ENCODE measurements around the gene ATP2B3. TPM values are rescaled to one million over a fixed set of nuclear protein-coding genes. Genes with fewer than 3 reads are reported as not detected.

Gene ATP2B3
- total and polyA plus RNA-seq, 7 experiments from 2014 or later = not detected

GRCh38 chrX:153576239-153576870 lies 58.9 kb downstream of the ATP2B3 start:
- intact Hi-C loops (cut with micrococcal nuclease) = loop anchor here in 1 of 2 donors (5.0 kb wide), 1 partner anchor 36 kb away; no protein-coding TSS in a partner anchor
- peak overlapping the region in 1 of 9 donors; percentile 24 for H3K27ac Mint-ChIP-seq
- Histone ChIP-seq H3K9me3 (ENCODE audit: control insufficient read depth in 2 of 3, low read length in 3 of 3) (no peaks in the 10 kb centered on the region), H3K4me1 (ENCODE audit: control insufficient read depth in 2 of 2, insufficient read depth in 2 of 2, low read length in 2 of 2) (no peaks in the 10 kb centered on the region), H3K36me3 (ENCODE audit: control insufficient read depth in 2 of 3, insufficient read depth in 3 of 3, low read length in 3 of 3) (no peaks in the 10 kb centered on the region), H3K4me3 (ENCODE audit: low read length) (no peak overlapping the region), H3K27me3 (ENCODE audit: control insufficient read depth in 2 of 2, insufficient read depth in 2 of 2, low read length in 2 of 2) (no peaks in the 10 kb centered on the region), H3K27ac (ENCODE audit: low read depth, low read length) (no peak overlapping the region)
- H3K9me3 Mint-ChIP-seq = no peaks in the 10 kb centered on the region
- peaks cover 2 to 18% (median 9%) of the 10 kb centered on the region in 7 donors for H3K4me1 Mint-ChIP-seq
- no peaks in the 10 kb centered on the region for H3K36me3 Mint-ChIP-seq
- ChIA-PET POLR2A (no interaction called here), CTCF (no interaction called here)
- DNase-seq (no peak), ATAC-seq (no peak)
- H3K4me3 Mint-ChIP-seq = no peak overlapping the region
- H3K27me3 Mint-ChIP-seq = no peaks in the 10 kb centered on the region

DNA sequence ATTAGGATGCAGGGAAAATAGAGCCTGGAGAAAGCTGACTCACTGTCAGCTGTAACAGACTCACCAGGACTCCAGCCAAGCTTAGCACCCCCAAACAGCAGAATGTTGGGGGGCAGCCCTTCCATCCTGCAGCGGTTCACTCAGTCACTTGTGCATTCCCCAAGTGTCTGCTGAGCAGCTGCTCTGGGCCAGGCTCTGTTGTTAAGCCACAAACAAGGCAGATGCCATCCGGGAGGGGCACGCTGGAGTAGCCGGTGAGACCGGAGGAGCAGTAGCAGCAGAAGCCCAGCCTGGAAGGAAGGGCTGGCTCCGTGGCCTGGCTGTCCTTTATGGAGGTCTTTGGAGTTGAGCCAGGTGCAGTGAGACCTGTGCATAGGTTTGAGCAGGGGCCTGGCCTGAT lies 59.5 kb downstream of the ATP2B3 start:
- intact Hi-C loops (cut with micrococcal nuclease) = loop anchor here in 1 of 2 donors (5.0 kb wide), 1 partner anchor 35 kb away; no protein-coding TSS in a partner anchor
- no peaks in the 10 kb centered on the region for H3K9me3 Mint-ChIP-seq
- POLR2A ChIA-PET = no interaction called here
- H3K4me3 ChIP-seq (ENCODE audit: low read length) = no peak overlapping the region
- ATAC-seq = no peak
- no peak overlapping the region for H3K27ac ChIP-seq (ENCODE audit: low read depth, low read length)
- H3K27ac Mint-ChIP-seq = no peak overlapping the region
- no peak for DNase-seq
- H3K9me3 ChIP-seq (ENCODE audit: control insufficient read depth in 2 of 3, low read length in 3 of 3) = no peaks in the 10 kb centered on the region
- H3K27me3 Mint-ChIP-seq = no peaks in the 10 kb centered on the region
- CTCF ChIA-PET = interaction anchor here (0.5 kb wide), 1 partner anchor 90 kb away, joined by 3 read pairs; no protein-coding TSS in a partner anchor
- peaks cover 0 to under 1% of the 10 kb centered on the region in 2 donors for H3K4me1 ChIP-seq (ENCODE audit: control insufficient read depth in 2 of 2, insufficient read depth in 2 of 2, low read length in 2 of 2)
- peaks cover 2 to 18% (median 8%) of the 10 kb centered on the region in 7 donors for H3K4me1 Mint-ChIP-seq
- H3K36me3 Mint-ChIP-seq = no peaks in the 10 kb centered on the region
- H3K27me3 ChIP-seq (ENCODE audit: control insufficient read depth in 2 of 2, insufficient read depth in 2 of 2, low read length in 2 of 2) = no peaks in the 10 kb centered on the region
- H3K36me3 ChIP-seq (ENCODE audit: control insufficient read depth in 2 of 3, insufficient read depth in 3 of 3, low read length in 3 of 3) = no peaks in the 10 kb centered on the region
- no peak overlapping the region for H3K4me3 Mint-ChIP-seq

GRCh38 chrX:153578200-153578835 lies 60.9 kb downstream of the ATP2B3 start:
- Mint-ChIP-seq H3K27me3 (no peaks in the 10 kb centered on the region), H3K4me3 (no peak overlapping the region), H3K9me3 (no peaks in the 10 kb centered on the region), H3K36me3 (no peaks in the 10 kb centered on the region), H3K4me1 (peaks cover 6 to 31% (median 18%) of the 10 kb centered on the region in 7 donors), H3K27ac (no peak overlapping the region)
- ChIA-PET CTCF (no interaction called here), POLR2A (no interaction called here)
- intact Hi-C loops (cut with micrococcal nuclease) = loop anchor here in 1 of 2 donors (5.0 kb wide), 1 partner anchor 34 kb away; no protein-coding TSS in a partner anchor
- Histone ChIP-seq H3K9me3 (ENCODE audit: control insufficient read depth in 2 of 3, low read length in 3 of 3) (no peaks in the 10 kb centered on the region), H3K27me3 (ENCODE audit: control insufficient read depth in 2 of 2, insufficient read depth in 2 of 2, low read length in 2 of 2) (no peaks in the 10 kb centered on the region), H3K27ac (ENCODE audit: low read depth, low read length) (no peak overlapping the region), H3K4me1 (ENCODE audit: control insufficient read depth in 2 of 2, insufficient read depth in 2 of 2, low read length in 2 of 2) (peaks cover 0 to 8% of the 10 kb centered on the region in 2 donors), H3K36me3 (ENCODE audit: control insufficient read depth in 2 of 3, insufficient read depth in 3 of 3, low read length in 3 of 3) (no peaks in the 10 kb centered on the region), H3K4me3 (ENCODE audit: low read length) (no peak overlapping the region)
- DNase-seq (no peak), ATAC-seq (no peak)

GRCh38 chrX:153578889-153579288 lies 61.4 kb downstream of the ATP2B3 start:
- POLR2A ChIA-PET = interaction anchor here (0.6 kb wide), 1 partner anchor 407 kb away, joined by 3 read pairs; no protein-coding TSS in a partner anchor
- Mint-ChIP-seq H3K27me3 (no peaks in the 10 kb centered on the region), H3K27ac (no peak overlapping the region), H3K9me3 (no peaks in the 10 kb centered on the region), H3K36me3 (no peaks in the 10 kb centered on the region), H3K4me1 (peaks cover 10 to 37% (median 24%) of the 10 kb centered on the region in 7 donors), H3K4me3 (no peak overlapping the region)
- no peak for ATAC-seq
- DNase-seq = no peak
- Histone ChIP-seq H3K4me1 (ENCODE audit: control insufficient read depth in 2 of 2, insufficient read depth in 2 of 2, low read length in 2 of 2) (peaks cover 0 to 14% of the 10 kb centered on the region in 2 donors), H3K27me3 (ENCODE audit: control insufficient read depth in 2 of 2, insufficient read depth in 2 of 2, low read length in 2 of 2) (no peaks in the 10 kb centered on the region), H3K36me3 (ENCODE audit: control insufficient read depth in 2 of 3, insufficient read depth in 3 of 3, low read length in 3 of 3) (no peaks in the 10 kb centered on the region), H3K4me3 (ENCODE audit: low read length) (no peak overlapping the region), H3K27ac (ENCODE audit: low read depth, low read length) (no peak overlapping the region), H3K9me3 (ENCODE audit: control insufficient read depth in 2 of 3, low read length in 3 of 3) (no peaks in the 10 kb centered on the region)
- CTCF ChIA-PET = no interaction called here
- intact Hi-C loops (cut with micrococcal nuclease) = loop anchor here in 1 of 2 donors (5.0 kb wide), 1 partner anchor 33 kb away; no protein-coding TSS in a partner anchor

DNA sequence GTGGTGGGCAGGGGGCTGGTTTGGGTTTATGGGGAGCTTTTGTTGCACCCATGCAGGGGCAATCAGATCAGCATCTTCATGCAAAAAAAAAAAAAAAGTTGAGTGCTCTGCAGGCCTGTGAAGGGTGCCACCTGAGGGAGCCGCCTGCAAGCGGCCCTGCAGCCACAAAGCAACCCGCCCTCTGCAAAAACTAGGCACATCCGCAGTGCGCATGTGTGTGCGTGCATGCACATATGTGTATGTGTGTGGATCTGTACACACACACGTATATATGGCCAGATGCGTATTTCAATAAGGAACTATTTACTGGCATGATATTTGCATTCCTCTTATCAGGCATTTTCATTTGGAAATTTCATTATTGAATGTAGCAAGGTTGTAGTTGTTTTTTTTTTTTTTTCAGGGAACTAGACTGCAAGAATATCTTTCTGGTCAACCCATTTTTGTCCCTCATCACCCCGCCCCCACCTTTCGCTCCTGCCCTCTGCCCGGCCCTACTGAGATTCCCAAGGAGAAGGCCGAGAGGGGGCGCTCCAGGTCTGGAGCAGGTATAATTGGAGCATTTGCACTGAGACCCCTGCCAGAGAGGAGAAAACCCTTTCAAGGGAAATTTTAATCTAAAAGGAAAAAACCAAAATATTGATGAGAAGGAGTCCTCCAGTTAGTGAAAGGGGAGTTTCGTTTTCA lies 63.4 kb downstream of the ATP2B3 start:
- Mint-ChIP-seq H3K36me3 (peaks cover 0 to 2% (median 0%) of the 10 kb centered on the region in 5 donors), H3K9me3 (no peaks in the 10 kb centered on the region), H3K4me3 (peak overlapping the region in 1 of 10 donors; percentile 51), H3K4me1 (peaks cover 10 to 39% (median 25%) of the 10 kb centered on the region in 7 donors), H3K27me3 (no peaks in the 10 kb centered on the region), H3K27ac (peak overlapping the region in 4 of 9 donors; percentile 33 to 66 (median 51))
- Histone ChIP-seq H3K36me3 (ENCODE audit: control insufficient read depth in 2 of 3, insufficient read depth in 3 of 3, low read length in 3 of 3) (no peaks in the 10 kb centered on the region), H3K27ac (ENCODE audit: low read depth, low read length) (no peak overlapping the region), H3K4me3 (ENCODE audit: low read length) (no peak overlapping the region), H3K27me3 (ENCODE audit: control insufficient read depth in 2 of 2, insufficient read depth in 2 of 2, low read length in 2 of 2) (no peaks in the 10 kb centered on the region), H3K4me1 (ENCODE audit: control insufficient read depth in 2 of 2, insufficient read depth in 2 of 2, low read length in 2 of 2) (peaks cover 0 to 14% of the 10 kb centered on the region in 2 donors), H3K9me3 (ENCODE audit: control insufficient read depth in 2 of 3, low read length in 3 of 3) (no peaks in the 10 kb centered on the region)
- DNase-seq = peak in 3 of 9 donors; percentile 14 to 28 (median 23)
- POLR2A ChIA-PET = no interaction called here
- CTCF ChIA-PET = no interaction called here
- no peak for ATAC-seq
- intact Hi-C loops (cut with micrococcal nuclease) = no loop called here

DNA sequence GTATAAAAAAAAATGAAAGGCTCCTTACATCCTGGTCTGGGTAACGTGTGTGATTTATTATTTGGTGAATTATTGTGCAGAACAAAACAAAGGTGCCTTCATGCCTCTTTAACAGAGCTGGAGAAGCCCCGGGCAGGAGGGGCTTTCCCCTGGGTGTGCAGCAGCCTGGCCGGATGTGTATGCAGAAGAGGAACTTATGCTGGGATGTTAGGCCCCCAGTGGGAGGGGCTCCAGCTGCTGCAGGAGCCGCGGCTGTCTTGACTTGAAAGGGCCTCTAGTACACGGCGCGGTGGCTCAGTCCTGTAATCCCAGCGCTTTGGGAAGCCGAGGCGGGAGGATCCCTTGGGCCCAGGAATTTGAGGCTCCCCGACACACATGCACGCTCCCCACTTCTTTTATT lies 65.5 kb downstream of the ATP2B3 start:
- peak overlapping the region; percentile 20 for H3K4me3 ChIP-seq (ENCODE audit: low read length)
- H3K27ac ChIP-seq (ENCODE audit: low read depth, low read length) = peak overlapping the region; percentile 41
- peaks cover 0 to 9% (median 0%) of the 10 kb centered on the region in 3 experiments for H3K36me3 ChIP-seq (ENCODE audit: control insufficient read depth in 2 of 3, insufficient read depth in 3 of 3, low read length in 3 of 3)
- POLR2A ChIA-PET = interaction anchor here (1.0 to 1.4 kb wide), 4 partner anchors 10 to 80 kb away, joined by 3 to 6 read pairs (median 5); no protein-coding TSS in a partner anchor
- Mint-ChIP-seq H3K27ac (peak overlapping the region; percentile 72 to 85 (median 79)), H3K36me3 (peaks cover 0 to 9% (median 4%) of the 10 kb centered on the region in 5 donors), H3K4me3 (peak overlapping the region; percentile 59 to 88 (median 72)), H3K4me1 (peaks cover 10 to 39% (median 25%) of the 10 kb centered on the region in 7 donors), H3K9me3 (no peaks in the 10 kb centered on the region), H3K27me3 (no peaks in the 10 kb centered on the region)
- CTCF ChIA-PET = no interaction called here
- peak; percentile 100 for ATAC-seq
- intact Hi-C loops (cut with micrococcal nuclease) = loop anchor here (1.0 kb wide), 2 partner anchors 16 to 28 kb away; partner anchors contain the start of gene CCNQ (in 2 of the 2)
- no peaks in the 10 kb centered on the region for H3K9me3 ChIP-seq (ENCODE audit: control insufficient read depth in 2 of 3, low read length in 3 of 3)
- peaks cover 0 to 14% of the 10 kb centered on the region in 2 donors for H3K4me1 ChIP-seq (ENCODE audit: control insufficient read depth in 2 of 2, insufficient read depth in 2 of 2, low read length in 2 of 2)
- DNase-seq = peak; percentile 33 to 73 (median 65)
- no peaks in the 10 kb centered on the region for H3K27me3 ChIP-seq (ENCODE audit: control insufficient read depth in 2 of 2, insufficient read depth in 2 of 2, low read length in 2 of 2)

All from naive thymus-derived CD4-positive, alpha-beta T cell (primary cell).